GM12873 (cell line): ENCODE measurements around the gene CLTCL1.

Experiments
- CTCF ChIP-seq: IDR thresholded peaks from 2 replicates; pipeline ENCODE4 v1.5.1; 2012; ENCODE audit warnings: low read depth, mild to moderate bottlenecking, moderate library complexity, low read length, control low read depth; ENCODE audit not compliant: insufficient read depth; ENCODE audit errors: missing control alignments

The CLTCL1 gene

GRCh38 chr22:19291580-19292457 lies at the start of gene CLTCL1:
CLTCL1 (minus strand) TSS chr22:19291719; CDS start chr22:19291641, 78 bp downstream.
- TF ChIP-seq CTCF, result no peak

GRCh38 chr22:19337137-19337536 lies 45.6 kb upstream of the CLTCL1 start:
- TF ChIP-seq CTCF, result no peak

- no peak for TF ChIP-seq CTCF
These were observed 44.9 kb upstream of the CLTCL1 start for GRCh38 chr22:19336133-19337075.

- TF ChIP-seq CTCF, result no peak
These were observed 40.5 kb upstream of the CLTCL1 start for GRCh38 chr22:19331975-19332374.

- TF ChIP-seq CTCF, result no peak
These were observed 40.0 kb upstream of the CLTCL1 start for GRCh38 chr22:19331474-19331873.

- no peak for TF ChIP-seq CTCF
These were observed 39.4 kb upstream of the CLTCL1 start for GRCh38 chr22:19330865-19331418.

- TF ChIP-seq CTCF, result no peak
These were observed 37.9 kb upstream of the CLTCL1 start for GRCh38 chr22:19329454-19329853.
